Osteoblast (primary cell): Measurements from ENCODE around the gene CDK5RAP2. TPM values are rescaled to one million over a fixed set of nuclear protein-coding genes. Genes with fewer than 3 reads are reported as not detected.

Experiments used
- DNase-seq: peaks from one replicate; pipeline ENCODE4 v3.0.0; 2011; ENCODE audit warnings: low spot score, mixed read lengths; ENCODE audit not compliant: insufficient read length; ENCODE audit errors: missing footprints
- H2AFZ ChIP-seq: 2 replicates; pipeline ENCODE4 v1.6.0; 2011; ENCODE audit warnings: mild to moderate bottlenecking, low read length
- H3K27ac ChIP-seq: 2 replicates; pipeline ENCODE4 v1.5.1; 2011; ENCODE audit warnings: mild to moderate bottlenecking, low read depth, low read length, moderate library complexity
- H3K27me3 ChIP-seq: 2 replicates; pipeline ENCODE4 v1.6.0; 2012; ENCODE audit warnings: mild to moderate bottlenecking, control low read depth, inconsistent platforms, low read length, moderate library complexity; ENCODE audit not compliant: insufficient read depth
- H3K36me3 ChIP-seq: 2 replicates; pipeline ENCODE4 v1.5.1; 2011; ENCODE audit warnings: mild to moderate bottlenecking, low read length, control low read depth, moderate library complexity; ENCODE audit not compliant: insufficient read depth
- H3K4me1 ChIP-seq: 2 replicates; pipeline ENCODE4 v1.5.1; 2011; ENCODE audit warnings: mild to moderate bottlenecking, low read length, control low read depth, moderate library complexity; ENCODE audit not compliant: insufficient read depth
- H3K4me2 ChIP-seq: 2 replicates; pipeline ENCODE4 v1.6.0; 2011; ENCODE audit warnings: mild to moderate bottlenecking, low read length; ENCODE audit not compliant: insufficient read depth
- H3K4me3 ChIP-seq: fragments of 200-600 bp; sonication (generic); 3 replicates; pipeline ENCODE4 v1.5.1; 2012; ENCODE audit warnings: mild to moderate bottlenecking, low read length, inconsistent platforms; ENCODE audit not compliant: insufficient read depth
- H3K79me2 ChIP-seq: 2 replicates; pipeline ENCODE4 v1.6.0; 2012; ENCODE audit warnings: mild to moderate bottlenecking, low read length, control low read depth, inconsistent platforms; ENCODE audit not compliant: insufficient read depth
- H3K9me3 ChIP-seq: 2 replicates; pipeline ENCODE4 v1.5.1; 2011; ENCODE audit warnings: low read depth, low read length, control low read depth
- H4K20me1 ChIP-seq: 2 replicates; pipeline ENCODE4 v1.6.0; 2012; ENCODE audit warnings: mild to moderate bottlenecking, low read length, control low read depth; ENCODE audit not compliant: insufficient read depth
- CTCF ChIP-seq: IDR thresholded peaks from 2 replicates; pipeline ENCODE4 v1.5.1; 2011; ENCODE audit warnings: mild to moderate bottlenecking, low read depth, low read length, moderate library complexity; ENCODE audit errors: extremely low read depth
- total RNA-seq: library from RNA; depleted of rRNA; stranded (reverse); fragments of >200 nt; gene quantifications from 2 replicates; pipeline ENCODE4 v1.2.3, GENCODE V29; 2012

Gene CDK5RAP2
- total RNA-seq, 1 donor: 59.7 TPM

GRCh38 chr9:120482424-120483186 is 97.4 kb downstream of the CDK5RAP2 start:
- Histone ChIP-seq H3K36me3 (peaks cover 9% of the 10 kb centered on the region), H2AFZ (no peak overlapping the region), H3K79me2 (no peaks in the 10 kb centered on the region), H4K20me1 (no peaks in the 10 kb centered on the region), H3K27me3 (no peaks in the 10 kb centered on the region), H3K4me1 (peaks cover 40% of the 10 kb centered on the region), H3K4me2 (no peak overlapping the region), H3K4me3 (no peak overlapping the region), H3K9me3 (no peaks in the 10 kb centered on the region), H3K27ac (no peak overlapping the region)
- DNase-seq: no peak
- no peak for TF ChIP-seq CTCF

GRCh38 chr9:120481846-120482245 is 98.1 kb downstream of the CDK5RAP2 start:
- Histone ChIP-seq H3K27ac (no peak overlapping the region), H3K79me2 (no peaks in the 10 kb centered on the region), H3K4me3 (no peak overlapping the region), H3K9me3 (no peaks in the 10 kb centered on the region), H3K27me3 (no peaks in the 10 kb centered on the region), H3K4me2 (no peak overlapping the region), H3K4me1 (peaks cover 47% of the 10 kb centered on the region), H3K36me3 (peaks cover 9% of the 10 kb centered on the region), H2AFZ (no peak overlapping the region), H4K20me1 (no peaks in the 10 kb centered on the region)
- no peak for DNase-seq
- TF ChIP-seq CTCF: no peak

- H3K27ac ChIP-seq: peak overlapping the region; percentile 31
- H3K4me3 ChIP-seq: no peak overlapping the region
- no peak for DNase-seq
- no peaks in the 10 kb centered on the region for H3K9me3 ChIP-seq
- H3K27me3 ChIP-seq: no peaks in the 10 kb centered on the region
- peaks cover 52% of the 10 kb centered on the region for H3K4me1 ChIP-seq
- no peaks in the 10 kb centered on the region for H4K20me1 ChIP-seq
- H3K4me2 ChIP-seq: no peak overlapping the region
- H2AFZ ChIP-seq: no peak overlapping the region
- peaks cover 5% of the 10 kb centered on the region for H3K36me3 ChIP-seq
- TF ChIP-seq CTCF: no peak
- H3K79me2 ChIP-seq: no peaks in the 10 kb centered on the region
These were observed 98.7 kb downstream of the CDK5RAP2 start for GRCh38 chr9:120481248-120481647.

- no peaks in the 10 kb centered on the region for H3K27me3 ChIP-seq
- no peaks in the 10 kb centered on the region for H4K20me1 ChIP-seq
- no peak overlapping the region for H3K4me2 ChIP-seq
- H2AFZ ChIP-seq: no peak overlapping the region
- DNase-seq: no peak
- H3K79me2 ChIP-seq: no peaks in the 10 kb centered on the region
- H3K36me3 ChIP-seq: peaks cover 5% of the 10 kb centered on the region
- no peaks in the 10 kb centered on the region for H3K9me3 ChIP-seq
- TF ChIP-seq CTCF: no peak
- peak overlapping the region; percentile 31 for H3K27ac ChIP-seq
- H3K4me1 ChIP-seq: peaks cover 57% of the 10 kb centered on the region
- H3K4me3 ChIP-seq: no peak overlapping the region
These were observed 99.3 kb downstream of the CDK5RAP2 start for GRCh38 chr9:120480707-120481106.
